HG02763 (cell line): Measurements from ENCODE around the gene CFAP20DC.
"Not testable (repeated sequence)": the region's sequence is repeated elsewhere in the genome, so short reads cannot be mapped to it uniquely, and the experiment has no call there.

Experiments used
- ATAC-seq: cut with Tn5 transposase; IDR thresholded peaks from one replicate; pipeline ENCODE4 v1.9.1; 2021; ENCODE audit warnings: mild to moderate bottlenecking, moderate library complexity; ENCODE audit not compliant: unreplicated experiment

CFAP20DC gene

GRCh38 chr3:58824285-58824684 lies 225.5 kb downstream of the CFAP20DC start:
- no peak for ATAC-seq

DNA sequence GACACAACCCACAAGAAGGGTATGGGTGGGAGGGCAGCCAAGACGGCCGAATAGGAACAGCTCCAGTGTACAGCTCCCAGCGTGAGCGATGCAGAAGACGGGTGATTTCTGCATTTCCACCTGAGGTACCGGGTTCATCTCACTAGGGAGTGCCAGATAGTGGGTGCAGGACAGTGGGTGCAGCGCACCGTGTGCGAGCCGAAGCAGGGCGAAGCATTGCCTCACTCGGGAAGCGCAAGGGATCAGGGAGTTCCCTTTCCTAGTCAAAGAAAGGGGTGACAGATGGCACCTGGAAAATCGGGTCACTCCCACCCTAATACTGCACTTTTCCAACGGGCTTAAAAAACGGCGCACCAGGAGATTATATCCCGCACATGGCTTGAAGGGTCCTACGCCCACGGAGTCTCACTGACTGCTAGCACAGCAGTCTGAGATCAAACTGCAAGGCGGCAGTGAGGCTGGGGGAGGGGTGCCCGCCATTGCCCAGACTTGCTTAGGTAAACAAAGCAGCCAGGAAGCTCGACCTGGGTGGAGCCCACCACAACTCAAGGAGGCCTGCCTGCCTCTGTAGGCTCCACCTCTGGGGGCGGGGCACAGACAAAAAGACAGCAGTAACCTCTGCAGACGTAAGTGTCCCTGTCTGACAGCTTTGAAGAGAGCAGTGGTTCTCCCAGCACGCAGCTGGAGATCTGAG lies 243.1 kb downstream of the CFAP20DC start:
- not testable (repeated sequence) for ATAC-seq

DNA sequence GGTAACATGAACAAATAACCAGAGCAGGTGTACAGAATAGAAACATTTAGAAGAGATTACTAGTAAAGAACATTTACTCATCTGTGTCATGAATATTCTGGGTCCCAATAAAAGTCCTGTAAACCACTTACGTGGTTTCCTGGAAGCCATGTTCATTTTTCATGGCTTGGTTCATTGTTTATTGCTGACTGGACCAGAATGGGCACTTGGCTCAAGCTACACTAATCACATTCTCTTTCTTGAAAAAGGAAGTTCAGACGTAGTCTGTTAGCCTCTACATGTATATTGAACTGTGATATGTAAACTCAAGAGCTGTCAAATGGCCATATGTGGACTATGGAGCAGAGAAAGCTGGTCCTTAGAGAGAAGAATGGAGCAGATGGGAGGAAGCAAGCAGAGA lies 244.9 kb downstream of the CFAP20DC start:
- ATAC-seq, result no peak

- ATAC-seq, result no peak
These were observed 248.3 kb downstream of the CFAP20DC start for GRCh38 chr3:58801541-58801940.

DNA sequence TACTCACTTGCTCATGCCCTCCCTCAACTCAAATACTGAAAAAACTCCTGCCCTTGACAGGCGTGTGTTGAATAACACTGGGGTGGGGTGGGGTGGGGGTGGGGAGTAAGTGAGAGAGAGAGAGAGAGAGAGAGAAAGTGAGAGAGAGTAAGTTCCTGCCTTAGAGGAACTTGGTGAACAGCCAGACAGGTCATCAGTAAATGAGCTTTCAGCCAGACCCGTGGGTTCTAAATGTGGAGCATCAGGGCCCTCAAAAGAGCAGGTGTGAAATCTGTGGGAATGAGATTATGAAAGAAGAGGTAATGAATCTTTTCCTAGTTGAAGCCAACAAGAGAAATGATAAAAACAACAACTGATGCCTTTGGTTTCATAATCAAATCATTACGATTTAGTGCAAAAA lies 248.9 kb downstream of the CFAP20DC start:
- ATAC-seq, result no peak

GRCh38 chr3:58800032-58800431 lies 249.8 kb downstream of the CFAP20DC start:
- no peak for ATAC-seq

GRCh38 chr3:58799271-58799670 lies 250.6 kb downstream of the CFAP20DC start:
- no peak for ATAC-seq

- no peak for ATAC-seq
These were observed 251.5 kb downstream of the CFAP20DC start for GRCh38 chr3:58798312-58798711.

DNA sequence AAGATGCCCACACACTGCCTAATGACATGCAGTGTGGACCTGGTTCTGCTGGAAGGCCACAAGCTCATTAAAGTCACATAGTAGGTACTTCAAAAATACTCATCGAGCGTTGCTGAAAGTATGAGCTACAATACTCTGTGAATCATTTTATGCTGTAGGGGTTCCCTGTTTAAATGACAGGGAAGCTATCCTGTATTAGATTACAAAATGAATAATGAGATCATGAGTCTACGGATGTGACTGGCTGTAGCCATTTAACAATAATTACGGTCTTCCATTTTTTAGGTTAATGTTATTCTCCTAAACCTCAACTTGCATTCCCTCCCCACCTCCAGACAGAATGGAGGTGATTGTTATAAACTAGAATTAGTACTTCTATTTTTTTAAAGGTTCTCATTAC lies 255.1 kb downstream of the CFAP20DC start:
- no peak for ATAC-seq

GRCh38 chr3:58793938-58794337 lies 255.9 kb downstream of the CFAP20DC start:
- ATAC-seq, result no peak

GRCh38 chr3:58792921-58793451 lies 256.8 kb downstream of the CFAP20DC start:
- ATAC-seq, result no peak

DNA sequence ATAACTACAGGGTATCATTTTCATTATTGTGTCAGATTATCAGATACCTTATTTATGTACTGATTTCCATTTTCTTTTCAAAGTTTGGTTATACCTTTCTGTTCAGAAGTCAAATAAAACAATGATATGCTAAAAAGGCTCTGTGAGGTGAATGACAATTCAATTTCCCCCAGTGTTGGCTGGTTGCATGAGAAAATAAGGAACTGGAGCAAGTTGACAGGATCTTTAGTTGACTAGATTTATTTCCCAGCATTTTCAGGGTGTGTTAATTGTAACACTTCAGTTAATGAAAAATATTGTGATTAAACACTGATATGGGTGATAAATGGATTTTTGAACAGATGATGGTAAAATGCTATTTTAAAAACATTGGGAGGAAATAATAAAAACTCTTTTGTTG lies 260.4 kb downstream of the CFAP20DC start:
- no peak for ATAC-seq

DNA sequence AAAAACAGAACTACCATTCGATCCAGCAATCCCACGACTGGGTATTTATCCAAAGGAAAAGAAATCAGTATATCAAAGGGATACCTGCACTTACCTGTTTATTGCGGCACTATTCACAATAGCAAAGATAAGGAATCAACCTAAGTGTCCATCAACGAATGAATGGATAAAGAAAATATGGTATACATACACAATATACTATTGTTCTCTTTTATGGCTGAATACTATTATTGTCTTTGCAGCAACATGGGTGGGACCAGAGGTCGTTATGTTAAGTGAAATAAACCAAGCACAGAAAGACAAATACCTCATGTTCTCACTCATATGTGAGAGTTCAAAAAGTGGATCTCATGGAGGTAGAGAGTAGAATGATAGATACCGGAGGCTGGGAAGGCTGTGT lies 264.9 kb downstream of the CFAP20DC start:
- no peak for ATAC-seq

- ATAC-seq, result no peak
These were observed 265.4 kb downstream of the CFAP20DC start for GRCh38 chr3:58784425-58784824.

DNA sequence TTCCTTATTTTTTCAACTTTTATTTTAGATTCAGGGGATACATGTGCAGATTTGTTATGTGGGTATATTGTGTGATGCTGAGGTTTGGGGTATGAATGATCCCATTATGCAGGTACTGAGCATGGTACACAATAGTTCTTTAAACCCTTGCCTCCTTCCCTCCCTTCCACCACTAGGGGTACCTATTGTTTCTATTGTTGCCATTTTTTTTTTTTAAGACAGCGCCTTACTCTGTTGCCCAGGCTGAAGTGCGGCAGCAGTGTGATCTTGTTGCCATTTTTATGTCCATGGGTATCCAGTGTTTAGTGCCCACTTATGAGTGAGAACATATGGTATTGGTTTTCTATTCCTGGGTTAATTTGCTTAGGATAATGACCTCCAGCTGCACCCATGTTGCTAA lies 266.0 kb downstream of the CFAP20DC start:
- no peak for ATAC-seq

- no peak for ATAC-seq
These were observed 269.9 kb downstream of the CFAP20DC start for GRCh38 chr3:58779934-58780333.

DNA sequence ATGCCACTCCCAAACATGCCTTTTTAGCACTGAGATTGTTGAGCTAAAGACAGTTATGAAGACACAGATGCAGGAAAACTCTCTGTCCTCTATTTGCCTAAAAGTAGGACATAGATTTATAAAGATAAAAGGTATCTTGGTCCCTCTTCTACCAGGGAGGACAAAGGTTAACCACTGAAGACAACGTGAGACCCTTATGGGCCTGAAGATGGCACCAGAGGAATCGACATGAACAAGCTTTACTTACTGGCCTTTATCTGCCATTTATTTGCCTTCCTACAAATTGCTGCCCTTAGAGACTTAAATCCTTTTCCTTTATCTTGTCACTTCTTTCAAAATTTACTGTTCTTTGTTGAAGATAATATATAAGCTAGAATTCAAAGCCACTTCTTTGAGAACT lies 273.6 kb downstream of the CFAP20DC start:
- no peak for ATAC-seq

DNA sequence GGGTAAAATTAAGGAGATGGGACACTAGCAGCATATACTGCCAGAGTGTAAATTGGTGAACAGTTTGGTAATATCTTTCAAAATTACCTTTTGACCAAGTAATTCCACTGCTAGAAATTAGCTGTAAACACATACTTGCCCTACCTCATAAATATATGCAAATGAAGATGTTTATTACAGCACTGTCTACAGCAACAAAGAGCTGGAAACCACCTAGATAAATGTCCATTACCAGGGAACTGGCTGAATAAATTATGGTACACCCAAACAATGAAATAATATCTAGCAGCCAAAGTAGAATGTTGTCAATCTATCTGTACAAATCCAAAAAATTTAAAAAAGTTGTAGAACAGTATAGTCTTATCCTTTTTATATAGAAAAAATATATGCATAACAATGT lies 277.4 kb downstream of the CFAP20DC start:
- no peak for ATAC-seq

- no peak for ATAC-seq
These were observed 280.8 kb downstream of the CFAP20DC start for GRCh38 chr3:58769065-58769464.

GRCh38 chr3:58766587-58767282 lies 283.1 kb downstream of the CFAP20DC start:
- no peak for ATAC-seq

- ATAC-seq, result no peak
These were observed 294.7 kb downstream of the CFAP20DC start for GRCh38 chr3:58755150-58755549.

DNA sequence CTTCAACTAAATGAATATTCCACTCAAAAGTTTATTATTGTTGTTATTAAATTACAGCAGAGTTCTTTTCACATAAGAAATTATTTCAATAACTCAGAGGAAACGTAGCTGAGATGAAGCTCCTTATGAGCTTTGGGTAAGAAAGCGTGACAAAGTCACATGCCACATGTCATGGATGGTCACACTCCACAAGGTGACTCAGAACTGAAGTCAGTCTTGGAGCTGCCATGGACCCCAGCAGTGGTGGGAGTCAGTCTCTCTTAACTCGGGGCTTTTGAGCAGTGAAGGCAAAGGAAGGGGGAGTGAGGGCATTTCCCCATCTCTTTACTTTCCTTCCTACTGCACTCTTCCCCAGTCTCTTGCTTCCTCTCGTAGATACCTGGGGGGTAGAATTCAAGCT lies 295.8 kb downstream of the CFAP20DC start:
- ATAC-seq, result peak; percentile 54
